Stimulated activated CD4-positive, alpha-beta T cell treated with anti-CD3 and anti-CD28 coated beads, TNF-alpha, amount 100 ng/mL, for 4 hours (primary cell): ENCODE measurements around the gene ACACA.
"Not testable (repeated sequence)": the region's sequence is repeated elsewhere in the genome, so short reads cannot be mapped to it uniquely, and the experiment has no call there.

Source experiments
- DNase-seq, 3 experiments: peaks; one replicate each; pipeline ENCODE4 v3.0.0-alpha.2; 2020; ENCODE audit warnings: low read depth in 3 of 3

The ACACA gene

DNA sequence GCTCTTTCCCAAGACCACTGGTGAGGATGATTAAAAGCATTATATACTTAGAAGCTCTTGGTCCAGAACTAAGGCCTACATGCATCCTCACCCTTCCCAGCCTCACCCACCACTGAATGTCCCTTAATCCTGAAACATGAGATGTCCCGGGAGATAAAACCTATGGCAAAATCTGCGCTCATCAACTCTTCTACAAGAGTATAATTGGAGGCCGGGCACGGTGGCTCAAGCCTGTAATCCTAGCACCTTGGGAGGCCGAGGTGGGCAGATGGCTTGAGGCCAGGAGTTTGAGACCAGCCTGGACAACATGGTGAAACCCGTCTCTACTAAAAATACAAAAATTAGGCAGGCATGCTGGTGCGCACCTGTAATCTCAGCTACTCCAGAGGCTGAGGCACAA, 13.3 kb downstream of the ACACA start:
- DNase-seq, result no peak

DNA sequence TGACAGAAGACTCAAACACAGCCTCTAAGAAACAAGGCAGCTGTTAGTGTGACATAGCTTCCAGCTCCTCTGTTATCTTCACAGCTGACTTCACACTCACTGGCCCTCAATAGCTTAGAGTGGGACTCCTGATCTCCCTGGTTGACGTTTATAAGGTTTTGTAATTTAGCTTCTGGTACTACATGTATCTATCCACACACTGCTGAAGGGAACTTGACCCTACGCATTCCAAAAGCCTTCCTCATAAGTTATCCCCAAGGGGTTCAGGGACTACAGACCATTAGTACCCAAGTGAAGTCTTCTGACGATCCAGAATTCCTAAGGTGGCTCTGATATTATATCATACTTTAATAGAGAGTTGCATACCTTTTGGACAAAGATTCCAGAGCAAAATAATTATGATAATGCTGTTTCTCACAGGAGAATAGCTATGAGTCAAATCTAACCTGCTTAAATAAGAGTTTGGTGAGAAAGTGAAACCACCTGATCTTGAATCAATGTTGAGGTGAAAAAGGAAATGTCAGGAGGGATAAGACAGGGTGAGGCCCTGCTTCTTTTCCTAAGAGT, 14.5 kb downstream of the ACACA start:
- no peak for DNase-seq

DNA sequence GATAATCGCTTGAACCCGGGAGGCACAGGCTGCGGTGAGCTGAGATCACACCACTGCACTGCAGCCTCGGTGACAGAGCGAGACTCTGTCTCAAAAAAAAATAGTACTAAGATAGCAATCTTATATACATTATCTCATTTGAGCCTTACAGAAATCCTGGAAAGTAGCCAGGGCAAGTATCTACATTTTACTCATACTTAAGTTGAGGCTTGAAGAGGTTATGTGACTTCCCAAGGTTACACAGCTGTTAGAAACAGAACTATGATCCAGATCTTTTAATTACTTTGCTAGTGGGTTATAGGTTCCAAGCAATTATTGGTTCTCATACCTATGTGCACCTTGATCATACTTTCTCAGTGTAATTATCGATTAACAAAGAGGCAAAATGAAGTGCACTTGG, 15.5 kb downstream of the ACACA start:
- DNase-seq, result no peak

DNA sequence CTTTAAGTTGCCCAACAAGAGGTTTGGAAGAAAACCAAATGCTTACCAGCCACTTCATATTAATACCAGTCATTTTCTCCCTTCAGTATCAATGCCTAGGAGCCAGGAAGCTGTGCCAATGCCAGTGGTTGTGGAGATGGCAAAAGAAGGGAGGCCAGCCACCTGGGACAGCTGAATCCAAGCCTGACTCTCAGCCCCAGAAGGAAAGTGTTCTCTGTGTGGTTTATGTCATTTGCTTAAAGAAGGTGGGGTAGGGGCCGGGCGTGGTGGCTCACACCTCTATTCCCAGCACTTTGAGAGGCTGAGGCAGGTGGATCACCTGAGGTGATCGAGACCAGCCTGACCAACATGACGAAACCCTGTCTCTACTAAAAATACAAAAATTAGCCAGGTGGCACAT, 17.5 kb downstream of the ACACA start:
- no peak for DNase-seq

DNA sequence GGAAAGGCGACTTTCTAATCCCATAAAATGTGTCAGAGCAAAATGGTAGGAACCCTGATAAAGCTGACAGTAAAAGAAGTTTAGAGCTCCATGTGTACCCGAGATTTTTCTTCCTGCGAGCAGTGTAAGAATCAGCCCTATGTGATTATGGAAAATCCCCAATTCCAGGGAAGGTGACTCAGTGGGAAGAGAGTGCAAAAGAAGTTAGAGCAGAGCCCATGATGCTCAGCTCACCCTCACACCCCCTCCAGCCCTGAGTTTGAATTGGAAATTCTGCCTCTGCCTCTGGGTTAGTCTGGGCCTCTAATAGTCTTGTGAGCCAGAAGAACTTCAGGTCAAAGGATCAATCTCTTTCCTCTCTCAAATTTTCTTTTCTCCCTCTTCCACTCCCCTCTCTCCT, 18.4 kb downstream of the ACACA start:
- no peak for DNase-seq

DNA sequence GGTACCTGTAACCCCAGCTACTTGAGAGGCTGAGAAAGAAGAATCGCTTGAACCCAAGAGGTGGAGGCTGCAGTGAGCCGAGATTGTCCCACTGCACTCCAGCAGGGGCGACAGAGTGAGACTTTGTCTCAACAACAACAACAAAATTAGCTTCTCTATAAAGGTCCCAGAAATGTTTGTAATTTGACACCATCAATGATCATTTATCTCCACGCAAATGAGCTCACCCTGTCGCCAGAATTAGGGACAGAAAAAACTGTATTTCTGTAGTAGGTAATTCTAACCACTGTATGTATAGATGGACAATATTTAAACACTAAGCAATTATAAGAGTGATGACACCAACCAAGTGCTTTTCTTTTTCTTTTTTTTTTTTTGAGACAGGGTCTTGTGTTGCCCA, 20.2 kb downstream of the ACACA start:
- no peak for DNase-seq

DNA sequence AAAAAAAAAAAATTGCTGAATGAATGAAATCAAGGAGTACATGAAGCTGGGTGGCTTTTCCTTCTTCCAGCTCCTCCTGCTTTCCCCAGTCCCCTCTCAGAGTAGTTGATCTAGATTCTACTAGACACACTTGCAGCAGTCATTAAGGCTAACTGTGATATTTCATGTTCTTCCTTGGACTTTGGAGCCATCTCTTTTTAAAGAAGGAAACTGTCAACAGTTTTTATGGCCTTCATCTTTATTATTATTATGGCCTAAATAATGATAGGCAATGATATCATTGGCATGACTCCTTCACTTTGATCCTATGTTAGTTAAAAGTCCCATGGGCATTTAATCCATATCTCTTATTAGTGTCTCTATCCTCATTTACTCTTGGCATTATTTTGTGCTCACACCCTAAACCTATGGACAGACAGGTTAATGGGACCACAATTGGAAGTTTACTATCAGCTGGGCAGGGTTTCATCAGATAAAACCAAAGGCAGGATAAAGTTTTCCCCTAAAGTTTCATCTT, 21.1 kb downstream of the ACACA start:
- DNase-seq, result no peak

DNA sequence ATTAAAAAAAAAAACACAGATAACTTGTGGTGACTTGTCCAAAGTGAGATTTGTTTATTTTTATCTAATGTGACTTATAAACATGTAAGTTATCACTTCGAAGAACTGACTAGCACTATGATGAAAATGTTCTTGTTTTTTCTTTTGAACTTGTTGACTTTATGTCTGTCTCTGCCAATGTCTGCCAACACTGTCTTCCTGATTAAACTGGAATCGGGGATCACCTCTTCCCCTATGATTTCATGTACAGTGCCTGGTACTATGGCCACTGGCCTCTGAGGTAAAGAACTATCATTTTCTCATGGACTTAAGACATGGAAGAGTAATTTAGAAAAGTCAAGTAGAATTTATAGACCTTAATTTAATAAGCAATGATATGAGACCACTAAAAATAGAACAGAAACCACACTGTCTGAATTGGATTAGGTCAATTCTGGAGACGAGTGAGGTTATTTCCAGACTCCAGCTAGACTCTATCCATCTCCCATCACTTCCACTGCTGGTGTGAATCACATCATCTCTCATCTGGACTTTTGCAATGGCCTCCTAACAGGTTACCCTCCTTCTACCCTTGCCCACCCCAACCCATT, 22.0 kb downstream of the ACACA start:
- no peak for DNase-seq

DNA sequence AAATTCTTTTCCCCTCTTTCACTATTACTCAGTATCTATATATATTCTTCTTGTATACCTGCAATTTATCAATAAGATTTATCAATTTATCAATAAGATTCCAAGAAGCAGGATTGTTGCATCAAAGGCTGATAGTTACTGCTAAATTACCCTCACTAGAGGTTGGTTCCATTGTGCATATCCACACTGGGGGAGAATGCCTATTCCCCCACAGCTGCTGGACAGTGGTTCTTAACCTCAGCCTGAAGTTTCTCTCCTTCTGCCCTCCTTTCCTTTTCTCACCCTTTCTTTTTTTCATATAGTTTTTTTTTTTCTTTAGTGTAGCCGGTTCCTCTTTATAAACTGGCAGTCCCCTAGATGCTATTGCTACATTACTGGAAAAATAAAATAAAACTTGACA, 24.6 kb downstream of the ACACA start:
- no peak for DNase-seq

DNA sequence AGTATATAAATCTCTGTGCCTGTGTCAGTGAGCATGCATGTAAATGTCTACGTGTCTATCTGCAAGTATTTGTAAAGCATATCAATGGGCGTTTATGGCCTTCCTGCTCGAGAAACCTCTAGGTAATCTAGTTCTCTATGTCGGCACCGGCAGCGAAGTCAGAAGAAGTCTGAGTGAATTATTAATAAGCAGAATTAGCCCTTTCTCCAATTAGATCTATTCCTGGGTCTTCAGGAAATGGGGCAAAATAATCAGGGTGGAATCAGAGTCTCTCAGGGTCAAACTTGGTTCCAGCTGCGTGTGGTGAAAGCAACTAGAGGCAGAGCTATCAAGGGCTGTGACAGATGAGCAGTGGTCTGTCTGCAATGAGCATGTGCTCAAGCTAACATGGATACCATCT, 30.9 kb downstream of the ACACA start, which contains the start of gene C17orf78:
TSS of gene C17orf78 (plus strand) at position 280 of the 400 bp plus-strand sequence. CDS start at position 388, 108 bp downstream.
- no peak for DNase-seq

DNA sequence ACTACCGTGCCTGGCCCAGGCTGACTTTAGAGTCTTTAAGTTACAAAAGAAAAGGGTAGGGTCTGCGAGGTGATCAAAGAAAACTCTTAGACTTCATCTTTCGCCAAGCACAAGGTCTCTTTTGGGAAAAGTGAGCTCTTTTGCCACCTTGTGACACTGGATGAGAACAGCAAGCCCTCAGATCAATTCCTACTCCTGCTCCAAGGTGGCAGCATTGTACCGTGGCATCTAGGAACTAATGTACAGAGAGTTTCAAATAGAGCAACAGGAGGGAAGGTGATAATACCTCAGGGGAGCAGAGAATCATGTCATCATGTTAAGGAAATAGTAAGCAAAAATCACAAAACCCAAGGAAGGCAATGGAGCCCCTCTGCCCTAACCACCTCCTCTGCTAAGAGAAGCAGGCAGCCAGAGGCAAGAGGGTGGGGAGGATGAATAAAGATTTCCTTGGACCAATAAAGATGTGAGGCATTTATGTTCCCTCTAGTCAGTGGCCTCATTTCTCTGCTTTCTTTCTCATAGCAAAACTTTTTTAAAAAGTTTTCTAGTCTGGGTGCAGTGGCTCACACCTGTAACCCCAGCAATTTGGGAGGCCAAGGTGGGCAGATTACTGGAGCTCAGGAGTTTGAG, 33.0 kb downstream of the ACACA start:
- peak; percentile 10 to 41 (median 39) for DNase-seq

DNA sequence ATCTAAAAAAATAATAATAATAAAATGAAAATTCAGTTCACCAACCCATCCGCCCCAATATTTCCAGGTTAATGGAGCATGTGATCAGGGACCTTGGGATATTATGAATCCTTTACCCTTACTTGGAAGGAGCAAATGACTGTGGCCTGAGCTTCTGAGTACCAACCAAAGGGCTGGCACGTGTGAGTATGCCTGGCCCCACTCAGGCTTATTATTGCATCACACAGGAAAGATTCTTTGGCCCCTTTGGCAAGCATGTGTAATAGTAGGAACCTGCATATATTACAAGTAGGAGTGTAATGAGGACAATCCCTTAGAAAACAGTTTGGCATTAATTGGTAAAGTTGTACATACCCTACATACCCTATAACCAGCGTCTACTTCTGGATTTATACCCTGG, 38.1 kb downstream of the ACACA start:
- DNase-seq, result no peak

DNA sequence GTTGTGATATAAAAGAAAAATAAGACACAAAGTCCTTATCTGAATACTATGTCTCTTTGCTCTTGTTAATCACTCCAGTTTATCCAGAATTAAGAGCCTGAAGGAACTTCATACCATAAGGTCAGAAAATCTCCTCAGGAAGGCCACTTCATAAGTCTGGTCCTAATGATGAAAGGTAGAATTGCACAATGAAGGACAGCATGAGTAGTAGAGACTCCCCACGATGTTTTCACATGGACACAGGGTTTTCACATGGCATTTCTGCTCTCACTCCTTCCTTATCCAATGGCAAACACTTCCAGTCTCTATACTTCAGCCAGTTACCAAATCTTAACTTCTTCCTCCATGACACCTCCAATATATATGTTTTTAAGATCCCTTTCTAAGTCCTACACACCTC, 41.0 kb downstream of the ACACA start:
- DNase-seq, result no peak

DNA sequence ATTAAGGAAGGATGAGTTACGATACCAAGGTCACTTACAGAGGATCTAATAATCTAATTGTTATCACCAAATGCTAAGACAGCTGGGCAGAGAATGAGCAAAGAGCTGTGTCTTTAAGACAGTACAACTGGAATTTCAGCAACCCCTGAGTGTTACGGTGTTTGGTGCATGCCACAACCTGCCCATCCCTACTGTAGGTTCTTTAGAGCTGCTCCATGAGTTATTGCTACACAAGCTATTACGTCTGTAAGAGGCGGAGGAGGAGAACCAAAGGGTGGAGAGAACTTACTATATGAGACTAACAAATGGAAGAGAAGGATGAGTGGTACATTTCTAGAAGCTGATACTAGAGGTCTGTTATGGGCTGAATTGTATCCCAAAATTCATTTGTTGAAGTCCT, 45.1 kb downstream of the ACACA start:
- no peak for DNase-seq

DNA sequence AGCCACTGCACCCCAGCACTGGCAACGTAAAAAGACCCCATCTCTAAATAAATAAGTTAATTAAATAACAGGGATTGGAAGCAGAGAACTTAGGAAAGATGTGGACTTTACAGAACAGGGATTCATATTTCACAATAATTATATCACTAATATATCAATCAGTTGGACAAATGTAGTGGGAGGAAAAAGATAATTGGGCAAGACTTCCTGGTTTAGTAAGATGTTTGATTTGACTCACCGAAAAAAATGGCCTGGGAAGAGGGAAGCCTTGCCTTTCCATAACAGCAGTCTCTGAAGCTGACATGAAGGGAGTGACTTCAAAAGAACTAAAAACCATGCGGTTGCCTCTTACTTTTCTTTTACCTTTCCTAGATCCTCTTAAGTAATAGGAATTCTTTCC, 46.0 kb downstream of the ACACA start:
- no peak for DNase-seq

DNA sequence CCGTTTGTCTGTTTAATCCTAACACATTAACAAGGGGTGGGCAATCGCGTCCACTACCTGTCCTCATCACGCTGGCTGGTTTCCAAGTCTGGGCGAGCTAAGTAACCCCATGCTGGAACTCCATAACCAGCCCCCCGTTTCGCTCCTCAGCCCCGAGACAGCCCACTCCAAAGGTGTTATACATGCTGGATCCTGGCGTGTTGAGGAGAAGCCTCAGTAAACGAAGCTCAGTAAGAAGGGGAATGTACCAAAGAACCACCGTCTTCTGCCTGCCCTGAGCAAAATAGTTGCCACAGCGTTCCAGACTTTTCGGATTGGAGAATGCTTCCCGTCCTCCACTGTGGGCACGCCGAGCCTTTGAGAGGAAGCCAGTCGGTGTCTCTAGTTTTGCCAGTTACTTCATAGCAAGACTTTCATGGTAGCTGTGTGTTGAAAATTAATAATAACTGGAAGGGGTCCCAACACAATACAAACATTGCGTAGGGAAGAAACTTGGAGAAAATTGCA, 46.9 kb downstream of the ACACA start:
- DNase-seq, result no peak

DNA sequence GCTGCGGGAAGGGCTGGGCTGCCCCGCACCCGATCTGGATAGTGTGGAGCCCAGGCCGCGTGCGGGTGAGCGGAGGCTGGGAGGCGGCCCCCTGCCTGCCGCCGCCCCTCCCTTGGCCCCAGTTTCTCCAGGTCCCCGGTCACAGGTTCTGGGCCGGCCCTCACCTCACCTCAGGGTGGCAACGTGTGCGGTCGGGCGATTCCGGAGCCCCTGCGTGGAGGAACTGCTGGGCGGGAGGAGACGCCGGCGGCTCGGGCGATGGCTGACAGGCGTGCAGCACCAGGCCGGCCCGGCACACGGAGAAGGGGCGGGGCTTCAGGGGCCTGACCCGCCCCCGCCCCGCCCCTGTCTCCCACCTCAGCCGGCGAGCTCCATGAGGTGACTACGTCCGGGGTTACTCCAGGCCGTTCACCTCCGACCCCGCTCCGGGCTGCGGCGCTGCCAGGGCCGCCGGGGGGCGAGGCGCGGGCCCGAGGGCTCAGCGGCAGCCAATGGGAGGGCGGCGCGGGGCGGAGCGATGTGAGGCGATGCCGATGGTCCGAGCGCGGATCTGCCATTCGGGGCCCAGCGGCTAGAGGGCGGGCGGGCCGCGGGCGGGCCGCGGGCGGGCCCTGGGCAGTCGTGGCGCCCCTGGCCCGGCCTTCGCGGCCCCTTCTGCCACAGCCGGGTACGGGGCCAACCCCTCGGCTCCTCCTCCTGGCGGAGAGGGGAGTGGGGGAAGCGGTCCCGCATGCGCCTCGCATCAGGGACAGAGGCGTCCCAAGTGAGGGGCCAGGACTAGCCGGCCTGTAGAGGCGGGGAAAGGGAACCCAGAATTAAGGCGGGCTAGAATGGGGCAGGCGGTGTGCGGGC, 47.6 kb downstream of the ACACA start:
- peak; percentile 70 to 79 (median 78) for DNase-seq

DNA sequence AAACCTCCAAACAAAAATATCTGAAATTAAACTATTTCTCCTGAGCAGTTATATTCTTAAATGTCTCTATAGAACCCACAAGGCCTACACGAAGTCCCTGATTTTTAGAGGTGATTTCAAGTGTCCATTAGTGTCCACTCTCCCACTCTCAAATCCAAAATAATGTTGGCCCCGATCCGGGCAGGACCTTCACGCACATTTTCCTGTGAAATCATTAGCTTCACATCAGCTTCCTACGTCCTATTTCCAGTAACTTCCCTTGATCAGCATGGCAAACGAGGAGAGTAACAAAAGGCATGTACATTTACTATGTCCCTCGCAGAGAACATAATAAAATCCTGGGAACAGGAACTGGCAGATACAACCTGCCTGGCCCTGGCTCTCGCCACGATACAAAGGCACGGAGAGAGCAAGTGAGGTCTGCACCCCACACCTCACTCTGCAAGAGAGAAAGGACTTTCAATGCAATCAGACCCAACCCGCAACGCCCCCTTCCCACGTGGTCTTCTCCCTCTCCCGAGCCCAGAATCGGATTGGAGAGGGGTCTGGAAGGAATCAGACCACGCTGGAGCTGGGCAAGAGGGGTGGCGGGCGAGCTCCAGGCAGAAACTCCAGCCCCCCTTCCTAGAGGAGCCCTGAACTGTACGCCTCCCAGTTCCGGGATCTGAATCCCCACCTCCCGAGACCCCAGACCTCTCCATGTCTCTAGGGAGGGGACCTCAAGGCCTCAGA, 48.4 kb downstream of the ACACA start:
- DNase-seq, result peak in 1 of 3 experiments; percentile 10

DNA sequence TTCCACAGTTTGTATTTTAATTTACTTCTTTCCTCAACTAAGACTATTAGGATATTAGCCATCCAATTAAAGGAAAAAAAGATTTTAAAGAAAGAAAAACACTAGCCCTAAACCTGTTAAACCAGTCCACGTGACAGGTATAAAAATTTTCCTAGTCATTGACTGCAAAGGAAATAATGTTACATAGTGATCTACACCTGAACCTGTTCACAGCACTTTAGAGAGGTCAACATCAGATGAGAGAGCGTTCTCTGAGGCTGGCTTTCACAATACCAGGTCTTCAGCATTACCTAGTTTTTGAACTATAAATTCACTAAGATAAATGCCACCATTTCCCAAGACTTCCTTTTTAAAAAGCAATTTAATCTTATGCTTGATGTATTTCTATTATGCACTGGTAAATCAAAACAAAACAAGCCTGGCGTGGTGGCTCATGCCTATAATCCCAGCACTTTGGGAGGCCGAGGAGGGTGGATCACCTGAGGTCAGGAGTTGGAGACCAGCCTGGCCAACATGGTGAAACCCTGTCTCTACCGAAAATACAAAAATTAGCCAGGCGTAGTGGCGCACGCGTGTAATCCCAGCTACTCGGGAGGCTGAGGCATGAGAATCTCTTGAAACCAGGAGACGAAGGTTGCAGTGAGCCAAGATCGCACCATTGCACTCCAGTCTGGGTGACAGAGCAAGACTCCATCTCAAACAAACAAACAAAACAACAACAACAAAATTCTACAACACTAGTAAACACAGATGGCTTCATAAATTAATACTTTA, 49.7 kb downstream of the ACACA start:
- DNase-seq, result not testable (repeated sequence)

DNA sequence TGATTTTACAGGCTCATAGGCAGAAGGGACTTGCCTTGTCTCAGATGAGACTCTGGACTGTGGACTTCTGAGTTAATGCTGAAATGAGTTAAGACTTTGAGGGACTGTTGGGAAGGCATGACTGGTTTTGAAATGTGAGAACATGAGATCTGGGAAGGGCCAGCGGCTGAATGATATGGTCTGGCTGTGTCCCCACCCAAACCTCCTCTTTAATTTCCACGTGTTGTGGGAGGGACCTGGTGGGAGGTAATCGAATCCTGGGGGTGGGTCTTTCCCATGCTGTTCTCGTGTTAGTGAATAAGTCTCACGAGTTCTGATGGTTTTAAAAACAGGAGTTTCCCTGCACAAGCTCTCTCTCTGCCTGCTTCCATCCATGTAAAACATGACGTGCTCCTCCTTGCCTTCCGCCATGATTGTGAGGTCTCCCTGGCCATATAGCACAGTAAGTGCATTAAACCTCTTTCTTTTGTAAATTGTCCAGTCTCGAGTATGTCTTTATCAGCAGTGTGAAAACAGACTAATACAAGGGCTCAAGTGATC, 59.7 kb downstream of the ACACA start:
- not testable (repeated sequence) for DNase-seq
